GM19239 (cell line): ENCODE data around the gene OST4.

ENCODE experiments used
- DNase-seq: peaks from one replicate; pipeline ENCODE4 v3.0.0; 2011; ENCODE audit warnings: low spot score; ENCODE audit not compliant: insufficient read length
- FAIRE-seq: peaks from 2 replicates; lab custom pipeline; 2011; peaks lifted over from hg19 to GRCh38; lab: Jason Lieb, UNC

Gene OST4

DNA sequence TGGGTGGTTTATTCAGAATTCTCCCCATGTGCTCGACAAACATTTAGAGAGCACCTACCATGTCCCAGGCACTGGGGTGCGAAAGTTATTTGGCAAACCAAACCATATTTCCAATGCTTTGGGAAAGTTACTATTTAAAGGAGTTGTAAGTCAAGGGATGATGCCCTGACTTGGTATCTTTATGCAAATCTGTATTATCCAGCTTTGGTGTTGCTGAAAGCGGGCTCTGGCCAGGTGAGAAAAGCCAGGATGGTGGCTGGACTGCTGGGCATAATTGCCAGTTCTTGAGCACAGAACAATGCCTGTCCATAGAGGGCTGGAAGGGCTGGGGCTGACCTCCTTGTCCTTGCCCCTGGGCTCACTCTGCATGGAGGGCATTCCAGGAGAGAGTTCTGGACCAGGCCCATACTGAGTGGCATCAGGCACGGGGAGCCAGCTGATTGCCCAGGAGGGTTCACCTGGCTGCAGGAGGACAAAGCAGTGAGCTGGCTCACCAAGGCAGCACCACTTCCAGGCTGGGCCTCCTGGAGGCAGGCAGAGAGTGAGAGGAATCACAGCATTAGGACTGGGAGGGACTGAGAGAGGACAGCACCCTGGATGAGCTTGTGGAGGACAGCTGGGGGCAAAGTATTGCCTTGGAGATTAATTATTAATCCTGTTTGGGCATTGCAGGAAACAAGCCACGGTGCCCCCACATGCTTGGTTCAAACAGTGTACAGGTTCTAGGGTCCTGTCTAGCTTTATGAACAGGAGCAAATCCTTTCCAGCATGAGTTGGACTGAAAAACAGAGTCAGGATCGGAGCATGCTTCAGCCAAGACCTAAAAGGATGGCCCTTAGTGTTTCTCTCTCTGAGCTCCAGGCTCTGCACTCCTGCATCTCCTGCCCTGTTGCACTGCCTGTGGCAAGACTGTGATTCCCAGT, 22.2 kb upstream of the OST4 start:
- FAIRE-seq = no peak
- no peak for DNase-seq

DNA sequence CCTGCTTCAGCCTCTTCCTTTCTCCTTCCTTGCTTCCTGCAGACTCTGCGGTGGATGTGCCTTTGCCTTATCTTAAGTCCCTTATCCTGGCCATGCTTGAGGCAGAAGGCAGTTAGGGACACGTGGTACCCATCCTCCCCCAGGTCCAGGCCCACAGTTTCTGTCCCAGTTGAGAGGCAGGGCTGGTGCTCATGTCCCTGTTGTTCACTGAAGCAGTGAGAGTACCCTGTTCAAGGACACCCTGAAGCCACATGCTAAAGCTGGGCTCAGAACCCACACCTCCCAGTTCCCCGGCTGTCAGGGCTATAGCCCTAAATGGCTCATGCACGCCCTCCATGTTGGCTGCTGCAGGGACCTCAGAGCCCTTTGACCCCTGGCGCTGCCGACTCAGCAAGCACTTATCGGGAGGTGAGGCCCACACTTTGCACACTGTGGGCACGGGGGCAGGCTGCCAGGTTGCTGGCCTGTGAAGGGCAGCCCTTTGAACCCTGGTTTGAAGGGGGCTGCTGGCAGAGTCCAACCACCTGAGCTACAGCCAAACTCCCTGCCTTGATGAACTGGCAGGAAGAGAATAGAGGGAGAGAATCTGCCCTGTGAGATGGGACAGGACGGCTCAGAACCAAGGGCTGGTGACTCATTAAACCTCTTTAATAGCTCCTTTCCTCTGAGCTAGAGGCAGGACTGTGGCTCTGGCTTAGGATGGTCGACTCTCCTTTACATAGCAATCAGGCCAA, 21.4 kb upstream of the OST4 start:
- DNase-seq (no peak), FAIRE-seq (no peak)

DNA sequence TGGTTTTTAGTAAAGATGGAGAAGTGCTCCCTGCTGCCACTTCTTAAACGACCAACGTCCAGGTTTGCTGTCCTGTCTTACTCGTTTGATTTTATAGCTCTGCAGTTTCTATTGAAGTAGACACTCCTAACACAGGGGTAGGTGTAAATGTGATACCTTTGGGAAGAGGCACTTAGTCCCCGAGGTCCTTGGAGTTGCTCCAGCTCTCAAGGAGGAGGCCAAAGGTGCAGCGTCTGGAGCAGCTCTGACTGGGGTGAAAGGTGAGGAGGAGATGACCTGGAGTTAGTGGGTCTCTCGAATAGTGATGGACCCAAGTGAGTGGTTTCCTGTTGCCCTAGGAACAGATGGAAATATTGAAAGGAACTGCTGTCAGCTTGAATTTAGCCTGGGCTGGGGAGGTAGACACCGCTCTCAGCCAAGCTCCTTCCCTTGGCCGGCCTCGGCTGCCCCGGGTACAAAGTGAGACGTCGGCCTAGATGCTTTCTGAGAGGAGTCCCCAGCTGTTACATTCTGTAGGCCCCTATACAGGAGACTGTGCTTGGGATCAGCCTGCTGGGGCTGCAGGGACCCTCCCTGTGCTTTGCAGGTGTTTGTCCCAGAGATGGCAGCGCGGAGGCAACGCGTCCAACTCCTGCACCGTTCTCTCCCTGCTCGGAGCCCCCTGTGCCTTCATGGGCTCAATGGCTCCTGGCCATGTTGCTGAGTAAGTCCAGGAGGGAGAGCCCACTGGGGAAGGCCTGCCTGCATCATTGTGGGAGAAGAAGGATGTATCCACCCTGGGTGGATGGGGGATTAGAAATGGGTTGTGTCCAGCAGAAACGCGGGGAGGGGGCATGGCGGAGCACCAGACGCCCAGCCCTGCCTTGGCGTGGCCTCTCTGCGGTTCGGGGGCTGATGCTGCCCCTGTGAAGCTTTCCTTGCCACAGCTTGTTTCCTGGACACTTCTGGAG, 20.6 kb upstream of the OST4 start:
- DNase-seq = no peak
- FAIRE-seq = no peak

DNA sequence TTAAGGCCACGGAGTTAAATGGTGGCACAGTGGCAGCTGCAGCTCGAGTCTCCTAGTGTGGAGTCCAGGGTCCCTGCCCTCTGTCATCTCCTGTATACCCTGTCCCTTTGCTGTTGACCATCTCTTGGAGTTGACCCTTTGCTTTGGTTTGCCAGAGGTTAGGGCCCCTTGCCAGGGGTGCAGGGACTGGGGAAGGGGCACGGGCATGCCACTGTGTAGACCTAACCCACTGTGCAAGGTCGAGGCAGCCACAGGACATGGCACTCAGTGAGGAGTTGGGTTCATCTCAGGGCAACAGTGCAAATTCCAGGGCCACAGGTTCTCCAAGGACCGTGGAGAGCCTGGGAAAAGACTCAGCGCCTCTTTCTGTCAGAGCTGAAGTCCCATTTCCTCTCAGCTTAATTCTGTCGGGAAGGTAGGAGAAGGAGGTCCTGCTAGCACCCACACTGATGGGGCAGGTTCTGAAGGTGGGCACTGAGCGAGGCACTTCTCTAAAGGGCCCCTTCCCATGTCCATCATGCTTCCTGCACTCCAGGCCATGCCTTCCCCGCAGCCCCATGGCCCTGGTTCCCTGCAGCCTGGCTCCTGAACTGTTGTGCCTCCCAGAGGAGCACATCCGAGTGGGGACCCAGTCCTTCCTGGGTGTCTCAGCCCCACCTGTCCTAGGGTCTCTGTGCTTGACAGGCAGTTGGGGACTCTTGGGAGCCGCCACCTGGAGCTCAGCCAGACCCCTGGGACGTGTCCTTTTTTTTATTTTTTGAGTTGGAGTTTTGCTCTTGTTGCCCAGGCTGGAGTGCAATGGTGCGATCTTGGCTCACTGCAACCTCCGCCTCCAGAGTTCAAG, 17.9 kb upstream of the OST4 start:
- no peak for DNase-seq
- no peak for FAIRE-seq

DNA sequence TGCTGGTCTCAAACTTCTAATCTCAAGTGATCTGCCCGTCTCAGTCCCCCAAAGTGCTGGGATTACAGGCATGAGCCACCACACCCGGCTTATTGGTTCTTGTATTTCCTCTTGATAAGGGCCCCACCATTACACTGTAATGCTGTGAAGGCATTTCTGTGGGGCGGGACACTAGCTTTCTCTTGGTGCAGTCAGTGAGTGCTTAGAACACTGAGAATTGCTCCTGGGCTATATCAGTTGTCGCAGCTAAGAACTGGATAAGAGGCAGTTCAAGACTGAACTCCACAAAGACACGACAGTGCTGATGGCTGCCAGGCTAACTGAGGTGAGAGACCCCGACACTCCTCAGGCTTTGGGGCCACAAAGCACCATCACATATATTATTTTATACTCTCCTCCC, 17.2 kb upstream of the OST4 start:
- DNase-seq (no peak), FAIRE-seq (no peak)

DNA sequence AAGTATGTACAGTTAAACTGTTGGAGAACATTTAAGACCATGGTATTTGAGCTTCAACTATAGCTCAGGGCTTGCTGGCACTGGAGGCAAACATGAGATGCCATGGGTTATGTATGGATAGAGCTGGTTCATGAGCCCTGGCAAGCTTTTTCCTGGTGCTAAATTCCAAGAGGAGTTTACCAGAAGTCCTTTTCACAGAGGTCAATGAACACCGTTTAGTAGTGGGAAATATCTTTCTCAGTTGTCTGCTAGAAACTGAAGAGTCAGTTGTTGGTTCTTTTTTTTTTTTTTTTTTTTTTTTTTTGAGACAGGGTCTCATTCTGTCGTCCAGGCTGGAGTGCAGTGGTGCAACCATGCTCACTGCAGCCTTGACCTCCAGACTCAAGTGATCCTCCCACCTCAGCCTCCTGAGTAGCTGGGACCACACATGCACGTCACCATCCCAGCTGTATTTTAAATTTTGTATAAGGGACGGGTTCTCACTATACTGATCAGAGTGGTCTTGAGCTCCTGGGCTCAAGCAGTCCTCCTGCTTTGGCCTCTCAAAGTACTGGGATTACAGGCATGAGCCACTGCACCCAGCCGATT, 16.5 kb upstream of the OST4 start:
- FAIRE-seq (no peak), DNase-seq (no peak)

DNA sequence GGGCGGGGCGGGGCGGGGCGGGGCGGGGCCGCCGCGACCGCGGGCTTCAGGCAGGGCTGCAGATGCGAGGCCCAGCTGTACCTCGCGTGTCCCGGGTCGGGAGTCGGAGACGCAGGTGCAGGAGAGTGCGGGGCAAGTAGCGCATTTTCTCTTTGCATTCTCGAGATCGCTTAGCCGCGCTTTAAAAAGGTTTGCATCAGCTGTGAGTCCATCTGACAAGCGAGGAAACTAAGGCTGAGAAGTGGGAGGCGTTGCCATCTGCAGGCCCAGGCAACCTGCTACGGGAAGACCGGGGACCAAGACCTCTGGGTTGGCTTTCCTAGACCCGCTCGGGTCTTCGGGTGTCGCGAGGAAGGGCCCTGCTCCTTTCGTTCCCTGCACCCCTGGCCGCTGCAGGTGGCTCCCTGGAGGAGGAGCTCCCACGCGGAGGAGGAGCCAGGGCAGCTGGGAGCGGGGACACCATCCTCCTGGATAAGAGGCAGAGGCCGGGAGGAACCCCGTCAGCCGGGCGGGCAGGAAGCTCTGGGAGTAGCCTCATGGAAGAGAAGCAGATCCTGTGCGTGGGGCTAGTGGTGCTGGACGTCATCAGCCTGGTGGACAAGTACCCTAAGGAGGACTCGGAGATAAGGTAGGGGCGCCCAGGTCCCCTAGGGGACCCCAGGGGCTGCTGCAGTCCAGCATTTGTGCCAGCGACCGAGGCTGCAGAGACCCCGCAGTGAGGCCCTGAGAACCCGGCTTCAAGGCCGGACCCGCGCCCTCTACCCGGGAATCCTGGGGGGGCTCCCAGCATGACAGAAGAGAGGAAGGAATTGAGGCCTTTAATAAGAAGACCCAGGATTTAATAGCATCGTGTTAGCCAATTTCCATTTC, 15.5 kb upstream of the OST4 start, which contains the start of gene KHK:
Gene KHK, plus strand, starts transcription at position 49 of the 870 bp plus-strand sequence. Its CDS starts 488 bp downstream, at position 537.
- FAIRE-seq (peak; percentile 88), DNase-seq (no peak)

DNA sequence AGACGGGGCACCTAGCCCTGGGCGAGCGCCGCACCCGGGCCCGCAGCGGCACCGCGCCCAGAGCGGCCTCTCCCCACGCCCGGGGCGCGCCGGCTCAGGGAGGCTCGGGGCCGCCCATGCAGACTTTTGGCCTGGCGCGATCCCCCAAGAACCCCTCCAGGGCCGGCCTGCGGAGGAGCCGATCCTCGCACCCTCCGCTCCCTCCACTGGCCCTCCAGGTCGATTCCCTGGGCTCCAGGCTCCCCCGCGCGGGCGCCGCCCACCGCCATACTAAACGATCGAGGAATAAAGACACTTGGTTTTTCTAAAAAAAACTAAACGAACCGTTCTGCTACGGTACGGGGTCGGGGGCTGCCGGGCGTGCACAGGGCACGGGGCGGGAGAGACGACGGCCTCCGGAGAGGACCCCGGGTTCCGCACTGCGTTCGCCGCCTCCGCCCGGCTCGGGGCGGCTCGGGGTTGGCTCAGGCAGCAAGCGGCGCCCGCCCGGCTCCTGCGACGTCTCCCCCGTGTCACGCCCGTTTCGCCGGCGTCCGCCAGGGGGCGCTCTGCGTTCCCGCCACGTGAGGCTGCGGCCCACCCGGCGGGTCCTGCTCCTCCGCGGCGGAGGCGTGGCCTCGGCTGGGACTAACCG, 14.8 kb upstream of the OST4 start:
- no peak for FAIRE-seq
- DNase-seq = peak; percentile 95

DNA sequence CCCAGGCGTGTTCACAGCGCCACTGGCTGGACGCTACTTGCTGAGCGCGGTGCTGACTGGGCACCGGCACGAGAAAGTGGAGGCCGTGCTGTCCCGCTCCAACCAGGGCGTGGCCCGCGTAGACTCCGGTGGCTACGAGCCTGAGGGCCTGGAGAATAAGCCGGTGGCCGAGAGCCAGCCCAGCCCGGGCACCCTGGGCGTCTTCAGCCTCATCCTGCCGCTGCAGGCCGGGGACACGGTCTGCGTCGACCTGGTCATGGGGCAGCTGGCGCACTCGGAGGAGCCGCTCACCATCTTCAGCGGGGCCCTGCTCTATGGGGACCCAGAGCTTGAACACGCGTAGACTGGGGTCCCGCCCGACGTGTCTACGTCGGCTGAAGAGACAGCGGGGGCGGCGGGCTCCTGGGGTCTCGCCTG, 14.2 kb upstream of the OST4 start:
- FAIRE-seq (peak; percentile 42), DNase-seq (no peak)

DNA sequence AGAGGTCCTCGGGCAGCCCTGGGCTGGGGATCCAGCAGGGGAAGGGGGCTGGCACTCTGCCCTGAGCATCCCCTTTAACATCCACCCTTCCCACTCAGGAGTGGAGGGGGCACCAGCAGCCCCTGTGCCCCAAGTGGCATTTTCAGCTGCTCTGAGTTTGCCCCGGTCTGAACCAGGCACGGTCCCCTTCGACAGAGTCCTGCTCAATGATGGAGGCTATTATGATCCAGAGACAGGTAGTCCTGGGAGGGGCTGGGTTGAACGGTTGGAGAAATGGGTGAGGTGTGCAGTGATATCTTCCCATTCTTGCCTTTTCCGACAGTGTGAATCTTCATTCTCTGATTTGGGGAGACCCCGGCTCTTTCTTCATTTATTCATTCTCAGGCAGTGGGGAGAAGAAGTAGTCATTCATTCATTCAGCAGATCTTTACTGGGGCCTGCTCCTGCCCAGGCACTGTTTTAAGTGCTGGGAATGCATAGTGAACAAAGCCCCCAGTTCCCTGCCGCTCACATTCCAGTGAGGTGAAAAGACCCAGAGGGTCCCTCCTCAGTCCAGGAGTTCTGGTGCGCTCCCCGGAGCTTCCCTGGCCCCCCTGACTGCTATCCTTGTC, 13.7 kb upstream of the OST4 start:
- DNase-seq = no peak
- FAIRE-seq = no peak

DNA sequence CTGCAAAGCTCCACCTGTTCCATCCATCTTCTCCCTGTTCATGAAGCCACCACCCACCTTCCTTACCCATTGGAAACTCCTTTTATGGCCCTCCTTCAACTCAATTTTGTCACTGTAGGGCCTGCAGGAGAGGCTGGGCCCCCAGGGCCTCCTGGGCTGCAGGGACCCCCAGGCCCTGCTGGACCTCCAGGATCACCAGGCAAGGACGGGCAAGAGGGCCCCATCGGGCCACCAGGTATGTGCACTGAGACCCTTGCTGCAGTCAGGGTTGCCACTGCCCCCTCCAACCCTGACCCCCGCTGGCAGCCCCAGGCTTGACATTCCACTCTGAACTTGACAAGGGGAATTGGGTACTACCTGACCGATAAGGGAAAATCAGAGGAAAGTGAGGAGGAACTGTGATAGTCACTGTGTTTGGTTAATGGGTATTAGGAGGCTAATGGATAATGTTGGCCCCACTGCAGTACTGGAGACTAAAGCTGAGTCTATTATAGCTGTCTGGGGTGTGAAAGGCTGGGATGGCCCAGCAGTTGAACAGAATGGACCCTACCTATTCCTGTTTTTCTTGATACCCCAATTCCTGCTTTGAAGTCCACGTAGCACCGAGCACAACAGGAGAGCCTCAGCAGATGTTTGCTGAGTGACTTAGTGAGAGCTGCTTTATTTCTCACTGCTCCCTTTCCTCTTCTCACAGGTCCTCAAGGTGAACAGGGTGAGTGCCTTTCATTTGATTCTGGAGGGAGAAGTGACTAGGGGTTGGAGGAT, 13.0 kb upstream of the OST4 start:
- no peak for DNase-seq
- FAIRE-seq = no peak

DNA sequence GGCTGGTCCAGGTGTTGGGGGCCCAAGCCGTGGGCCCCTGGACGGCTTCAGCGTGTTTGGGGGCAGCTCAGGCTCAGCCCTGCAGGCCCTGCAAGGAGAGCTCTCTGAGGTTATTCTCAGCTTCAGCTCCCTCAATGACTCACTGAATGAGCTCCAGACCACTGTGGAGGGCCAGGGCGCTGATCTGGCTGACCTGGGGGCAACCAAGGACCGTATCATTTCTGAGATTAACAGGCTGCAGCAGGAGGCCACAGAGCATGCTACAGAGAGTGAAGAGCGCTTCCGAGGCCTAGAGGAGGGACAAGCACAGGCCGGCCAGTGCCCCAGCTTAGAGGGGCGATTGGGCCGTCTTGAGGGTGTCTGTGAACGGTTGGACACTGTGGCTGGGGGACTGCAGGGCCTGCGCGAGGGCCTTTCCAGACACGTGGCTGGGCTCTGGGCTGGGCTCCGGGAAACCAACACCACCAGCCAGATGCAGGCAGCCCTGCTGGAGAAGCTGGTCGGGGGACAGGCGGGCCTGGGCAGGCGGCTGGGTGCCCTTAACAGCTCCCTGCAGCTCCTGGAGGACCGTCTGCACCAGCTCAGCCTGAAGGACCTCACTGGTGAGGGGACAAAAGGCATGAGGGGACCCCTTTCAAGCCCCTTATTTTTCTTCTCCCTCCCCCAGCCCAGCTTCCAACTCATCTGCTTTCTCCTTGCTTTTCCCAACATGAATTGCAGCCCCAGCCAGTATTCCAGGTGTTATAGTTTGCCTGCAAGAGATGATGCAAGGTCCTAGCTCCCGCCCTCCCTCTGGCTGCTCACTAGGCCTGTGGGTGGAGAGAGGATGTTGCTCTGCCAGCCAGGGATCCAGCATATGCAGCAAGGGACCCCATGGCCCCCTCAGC, 12.2 kb upstream of the OST4 start:
- no peak for DNase-seq
- no peak for FAIRE-seq

DNA sequence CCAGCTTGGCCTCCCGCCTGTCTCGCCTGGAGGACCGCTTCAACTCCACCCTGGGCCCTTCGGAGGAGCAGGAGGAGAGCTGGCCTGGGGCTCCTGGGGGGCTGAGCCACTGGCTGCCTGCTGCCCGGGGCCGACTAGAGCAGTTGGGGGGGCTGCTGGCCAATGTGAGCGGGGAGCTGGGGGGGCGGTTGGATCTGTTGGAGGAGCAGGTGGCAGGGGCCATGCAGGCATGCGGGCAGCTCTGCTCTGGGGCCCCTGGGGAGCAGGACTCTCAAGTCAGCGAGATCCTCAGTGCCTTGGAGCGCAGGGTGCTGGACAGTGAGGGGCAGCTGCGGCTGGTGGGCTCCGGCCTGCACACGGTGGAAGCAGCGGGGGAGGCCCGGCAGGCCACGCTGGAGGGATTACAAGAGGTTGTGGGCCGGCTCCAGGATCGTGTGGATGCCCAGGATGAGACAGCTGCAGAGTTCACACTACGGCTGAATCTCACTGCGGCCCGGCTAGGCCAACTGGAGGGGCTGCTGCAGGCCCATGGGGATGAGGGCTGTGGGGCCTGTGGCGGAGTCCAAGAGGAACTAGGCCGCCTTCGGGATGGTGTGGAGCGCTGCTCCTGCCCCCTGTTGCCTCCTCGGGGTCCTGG, 11.4 kb upstream of the OST4 start:
- FAIRE-seq (no peak), DNase-seq (no peak)

DNA sequence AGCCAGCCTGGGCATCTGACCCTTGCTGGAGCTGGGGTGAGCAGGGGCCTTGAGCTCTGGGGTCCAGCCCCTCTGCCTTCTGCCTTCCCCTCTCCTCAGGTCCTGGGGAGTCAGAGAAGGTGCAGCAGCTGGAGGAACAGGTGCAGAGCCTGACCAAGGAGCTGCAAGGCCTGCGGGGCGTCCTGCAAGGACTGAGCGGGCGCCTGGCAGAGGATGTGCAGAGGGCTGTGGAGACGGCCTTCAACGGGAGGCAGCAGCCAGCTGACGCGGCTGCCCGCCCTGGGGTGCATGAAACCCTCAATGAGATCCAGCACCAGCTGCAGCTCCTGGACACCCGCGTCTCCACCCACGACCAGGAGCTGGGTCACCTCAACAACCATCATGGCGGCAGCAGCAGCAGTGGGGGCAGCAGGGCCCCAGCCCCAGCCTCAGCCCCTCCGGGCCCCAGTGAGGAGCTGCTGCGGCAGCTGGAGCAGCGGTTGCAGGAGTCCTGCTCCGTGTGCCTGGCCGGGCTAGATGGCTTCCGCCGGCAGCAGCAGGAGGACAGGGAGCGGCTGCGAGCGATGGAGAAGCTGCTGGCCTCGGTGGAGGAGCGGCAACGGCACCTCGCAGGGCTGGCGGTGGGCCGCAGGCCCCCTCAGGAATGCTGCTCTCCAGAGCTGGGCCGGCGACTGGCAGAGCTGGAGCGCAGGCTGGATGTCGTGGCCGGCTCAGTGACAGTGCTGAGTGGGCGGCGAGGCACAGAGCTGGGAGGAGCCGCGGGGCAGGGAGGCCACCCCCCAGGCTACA, 10.7 kb upstream of the OST4 start:
- no peak for FAIRE-seq
- DNase-seq = no peak
